Omental fat pad (tissue), 4 donors: ENCODE results near the gene THAP7. TPM values are rescaled to one million over a fixed set of nuclear protein-coding genes. Genes with fewer than 3 reads are reported as not detected.

Source experiments
- ATAC-seq: fragments of 150-250 bp; one replicate; pipeline ENCODE4 v1.9.1; 2016; ENCODE audit warnings: mild to moderate bottlenecking, moderate library complexity; ENCODE audit not compliant: low FRiP score
- DNase-seq: peaks from one replicate; pipeline ENCODE4 v3.0.0-alpha.2; 2019; ENCODE audit warnings: low spot score
- total RNA-seq, 4 donors: library from RNA; depleted of rRNA; stranded (reverse); fragments of >200 nt; gene quantifications; one replicate each; pipeline ENCODE4 v1.1.0, GENCODE V29; 2016
- TF ChIP-seq, protein P1 (sequence below), 3 donors: fragments of 450-650 bp; IDR thresholded peaks; one replicate each; pipeline ENCODE4 v1.5.1; 2016 to 2017; ENCODE audit warnings: antibody characterized with exemption in 3 of 3, mild to moderate bottlenecking in 3 of 3, moderate library complexity in 2 of 3

The THAP7 gene
- total RNA-seq, 4 donors from 2014 or later = 27.4 to 34.2 (median 32.8) TPM

GRCh38 chr22:20994128-20994901 lies 7.6 kb downstream of the THAP7 start:
- no peak for DNase-seq
- no peak for ATAC-seq
- TF ChIP-seq, protein P1, sequence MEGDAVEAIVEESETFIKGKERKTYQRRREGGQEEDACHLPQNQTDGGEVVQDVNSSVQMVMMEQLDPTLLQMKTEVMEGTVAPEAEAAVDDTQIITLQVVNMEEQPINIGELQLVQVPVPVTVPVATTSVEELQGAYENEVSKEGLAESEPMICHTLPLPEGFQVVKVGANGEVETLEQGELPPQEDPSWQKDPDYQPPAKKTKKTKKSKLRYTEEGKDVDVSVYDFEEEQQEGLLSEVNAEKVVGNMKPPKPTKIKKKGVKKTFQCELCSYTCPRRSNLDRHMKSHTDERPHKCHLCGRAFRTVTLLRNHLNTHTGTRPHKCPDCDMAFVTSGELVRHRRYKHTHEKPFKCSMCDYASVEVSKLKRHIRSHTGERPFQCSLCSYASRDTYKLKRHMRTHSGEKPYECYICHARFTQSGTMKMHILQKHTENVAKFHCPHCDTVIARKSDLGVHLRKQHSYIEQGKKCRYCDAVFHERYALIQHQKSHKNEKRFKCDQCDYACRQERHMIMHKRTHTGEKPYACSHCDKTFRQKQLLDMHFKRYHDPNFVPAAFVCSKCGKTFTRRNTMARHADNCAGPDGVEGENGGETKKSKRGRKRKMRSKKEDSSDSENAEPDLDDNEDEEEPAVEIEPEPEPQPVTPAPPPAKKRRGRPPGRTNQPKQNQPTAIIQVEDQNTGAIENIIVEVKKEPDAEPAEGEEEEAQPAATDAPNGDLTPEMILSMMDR (IDR thresholded peaks at IDR 0.05) = no peak

- DNase-seq (no peak), ATAC-seq (no peak)
- TF ChIP-seq, protein P1 (IDR thresholded peaks at IDR 0.05) = no peak
These were observed 8.4 kb downstream of the THAP7 start for GRCh38 chr22:20993304-20994127.

DNA sequence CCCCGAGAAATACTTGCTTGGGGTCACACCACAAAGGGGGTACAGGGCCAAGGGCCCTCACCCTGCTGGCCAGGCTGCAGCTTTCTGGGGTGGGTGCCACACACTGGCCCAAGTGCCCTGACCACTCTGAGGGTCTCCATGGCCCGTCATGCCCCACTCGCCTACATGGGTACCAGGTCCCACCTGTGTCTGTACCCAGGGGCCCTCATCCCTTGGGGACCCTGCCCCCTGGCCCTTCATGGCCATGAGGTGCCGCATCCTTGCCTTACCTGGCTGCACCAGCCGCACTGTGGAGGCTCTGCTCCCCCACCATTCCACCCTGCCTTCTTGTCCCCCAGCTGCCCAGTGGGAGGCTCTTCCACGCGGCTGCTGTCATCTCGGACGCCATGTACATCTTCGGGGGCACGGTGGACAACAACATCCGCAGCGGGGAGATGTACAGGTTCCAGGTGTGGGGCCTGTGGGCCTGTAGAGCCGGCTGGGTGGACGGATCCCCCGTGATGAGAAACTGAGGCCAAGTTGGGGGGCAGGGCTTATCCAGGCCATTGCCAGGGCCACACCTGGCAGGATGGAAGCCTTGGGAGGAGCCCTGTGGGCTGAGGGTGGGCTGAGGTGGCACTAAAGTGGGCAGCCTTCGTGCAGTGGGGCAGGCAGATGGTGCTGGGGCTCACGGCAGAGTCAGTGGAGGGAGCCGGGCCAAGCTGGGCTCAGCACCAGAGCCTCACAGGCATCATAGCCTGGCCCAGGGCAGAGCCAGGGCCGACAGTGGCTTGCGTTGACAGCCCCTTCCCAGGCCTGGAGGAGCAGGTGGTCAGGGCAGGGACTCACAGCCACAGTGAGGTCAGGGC lies 9.2 kb downstream of the THAP7 start:
- ATAC-seq (no peak), DNase-seq (no peak)
- TF ChIP-seq, protein P1 (IDR thresholded peaks at IDR 0.05) = no peak

DNA sequence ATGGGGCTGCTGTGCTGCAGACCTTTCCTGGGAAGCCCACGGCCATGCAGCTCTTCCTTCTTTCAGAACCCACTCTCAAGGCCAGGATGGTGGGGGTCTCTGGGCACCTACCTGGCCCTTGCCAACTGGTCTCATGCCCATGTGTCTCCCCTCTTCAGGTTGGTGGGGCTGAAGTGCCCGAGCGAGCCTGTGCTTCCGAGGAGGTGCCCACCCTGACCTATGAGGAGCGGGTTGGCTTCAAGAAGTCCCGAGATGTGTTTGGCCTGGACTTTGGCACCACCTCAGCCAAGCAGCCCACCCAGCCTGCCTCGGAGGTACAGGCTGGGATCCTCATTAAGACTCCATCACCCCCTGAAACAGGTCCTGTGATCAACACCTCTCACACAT lies 9.9 kb downstream of the THAP7 start:
- TF ChIP-seq, protein P1 (IDR thresholded peaks at IDR 0.05) = no peak
- ATAC-seq (no peak), DNase-seq (no peak)

GRCh38 chr22:20991252-20992055 lies 10.5 kb downstream of the THAP7 start:
- TF ChIP-seq, protein P1 (IDR thresholded peaks at IDR 0.05) = no peak
- ATAC-seq = no peak
- no peak for DNase-seq
